ENCODE results near the gene PAM. TPM values are rescaled to one million over a fixed set of nuclear protein-coding genes. Genes with fewer than 3 reads are reported as not detected.

The PAM gene
- total RNA-seq, 1 donor: 266 TPM

GRCh38 chr5:102975457-102976182 is 220.5 kb downstream of the PAM start:
- H3K4me3 ChIP-seq (ENCODE audit: low read depth, low read length): no peak overlapping the region
- no peak for TF ChIP-seq CTCF (IDR thresholded peaks at IDR 0.05; ENCODE audit: insufficient read depth, low read depth, low read length)
- DNase-seq (ENCODE audit: low read depth): peak; percentile 51

GRCh38 chr5:102981957-102982635 is 227.0 kb downstream of the PAM start:
- no peak overlapping the region for H3K4me3 ChIP-seq (ENCODE audit: low read depth, low read length)
- TF ChIP-seq CTCF (IDR thresholded peaks at IDR 0.05; ENCODE audit: insufficient read depth, low read depth, low read length): no peak
- DNase-seq (ENCODE audit: low read depth): no peak

- TF ChIP-seq CTCF (IDR thresholded peaks at IDR 0.05; ENCODE audit: insufficient read depth, low read depth, low read length): no peak
- no peak overlapping the region for H3K4me3 ChIP-seq (ENCODE audit: low read depth, low read length)
- no peak for DNase-seq (ENCODE audit: low read depth)
Observed at GRCh38 chr5:102986074-102986473, 231.0 kb downstream of the PAM start.

GRCh38 chr5:102988459-102988858 is 233.4 kb downstream of the PAM start:
- no peak for TF ChIP-seq CTCF (IDR thresholded peaks at IDR 0.05; ENCODE audit: insufficient read depth, low read depth, low read length)
- no peak for DNase-seq (ENCODE audit: low read depth)
- no peak overlapping the region for H3K4me3 ChIP-seq (ENCODE audit: low read depth, low read length)

GRCh38 chr5:102991802-102992201 is 236.7 kb downstream of the PAM start:
- TF ChIP-seq CTCF (IDR thresholded peaks at IDR 0.05; ENCODE audit: insufficient read depth, low read depth, low read length): no peak
- no peak for DNase-seq (ENCODE audit: low read depth)
- H3K4me3 ChIP-seq (ENCODE audit: low read depth, low read length): no peak overlapping the region

GRCh38 chr5:102996011-102996575 is 241.0 kb downstream of the PAM start:
- no peak for DNase-seq (ENCODE audit: low read depth)
- no peak overlapping the region for H3K4me3 ChIP-seq (ENCODE audit: low read depth, low read length)
- no peak for TF ChIP-seq CTCF (IDR thresholded peaks at IDR 0.05; ENCODE audit: insufficient read depth, low read depth, low read length)
